GM12873 (cell line): Measurements from ENCODE around the gene ITGA1.

Source experiments
- TF ChIP-seq, protein P1 (sequence below): IDR thresholded peaks from 2 replicates; pipeline ENCODE4 v1.5.1; 2012; ENCODE audit warnings: low read depth, mild to moderate bottlenecking, moderate library complexity, low read length, control low read depth; ENCODE audit not compliant: insufficient read depth; ENCODE audit errors: missing control alignments

Gene ITGA1

DNA sequence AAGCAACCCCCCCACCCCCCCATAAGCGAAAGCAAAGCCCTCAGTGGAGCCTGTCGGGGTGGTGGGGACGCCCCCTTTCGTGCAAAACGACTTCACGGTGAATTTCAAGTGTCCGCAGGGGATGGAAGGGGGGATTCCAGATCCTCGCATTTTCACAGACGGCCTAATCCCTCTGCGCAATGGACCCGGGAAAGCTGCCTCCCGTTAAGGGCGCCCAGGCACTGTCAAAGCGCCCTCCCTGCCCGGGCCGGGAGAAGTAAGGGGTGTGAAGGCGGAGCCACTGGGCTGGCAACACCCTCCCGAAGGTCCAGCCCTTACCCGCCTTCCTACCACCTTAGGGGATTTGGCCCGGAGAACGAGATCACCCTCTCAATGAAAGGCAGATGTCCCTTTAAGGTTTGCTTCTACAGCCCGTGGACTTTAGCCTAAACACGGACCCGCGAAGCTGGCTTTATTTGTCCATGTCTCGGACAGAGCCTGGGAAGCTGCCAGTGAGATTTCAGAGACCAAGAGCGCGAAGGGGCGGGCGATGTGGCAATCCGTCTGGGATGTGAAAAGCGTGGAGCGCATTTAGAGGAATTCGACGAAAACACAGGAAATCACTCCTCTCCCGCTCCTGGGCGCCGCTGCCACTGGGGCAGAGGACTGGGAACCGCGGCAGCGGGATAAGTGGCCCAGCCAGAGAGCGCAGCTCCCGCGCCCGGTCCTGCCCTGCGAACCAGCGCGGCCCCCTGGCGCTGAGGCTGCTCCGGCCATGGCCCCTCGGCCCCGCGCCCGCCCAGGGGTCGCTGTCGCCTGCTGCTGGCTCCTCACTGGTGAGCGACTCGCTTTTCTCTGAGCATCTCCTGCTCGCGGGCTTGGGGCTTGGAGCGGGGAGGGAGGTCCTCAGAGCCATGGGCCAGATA lies at the start of gene ITGA1, which contains the start of gene PELO:
Gene ITGA1, plus strand, starts transcription at position 317 of the 905 bp plus-strand sequence. Its CDS starts 438 bp downstream, at position 755.
Gene PELO, plus strand, starts transcription at position 317 of the 905 bp plus-strand sequence. CDS start 12,479 bp downstream, outside the sequence.
- TF ChIP-seq, protein P1, sequence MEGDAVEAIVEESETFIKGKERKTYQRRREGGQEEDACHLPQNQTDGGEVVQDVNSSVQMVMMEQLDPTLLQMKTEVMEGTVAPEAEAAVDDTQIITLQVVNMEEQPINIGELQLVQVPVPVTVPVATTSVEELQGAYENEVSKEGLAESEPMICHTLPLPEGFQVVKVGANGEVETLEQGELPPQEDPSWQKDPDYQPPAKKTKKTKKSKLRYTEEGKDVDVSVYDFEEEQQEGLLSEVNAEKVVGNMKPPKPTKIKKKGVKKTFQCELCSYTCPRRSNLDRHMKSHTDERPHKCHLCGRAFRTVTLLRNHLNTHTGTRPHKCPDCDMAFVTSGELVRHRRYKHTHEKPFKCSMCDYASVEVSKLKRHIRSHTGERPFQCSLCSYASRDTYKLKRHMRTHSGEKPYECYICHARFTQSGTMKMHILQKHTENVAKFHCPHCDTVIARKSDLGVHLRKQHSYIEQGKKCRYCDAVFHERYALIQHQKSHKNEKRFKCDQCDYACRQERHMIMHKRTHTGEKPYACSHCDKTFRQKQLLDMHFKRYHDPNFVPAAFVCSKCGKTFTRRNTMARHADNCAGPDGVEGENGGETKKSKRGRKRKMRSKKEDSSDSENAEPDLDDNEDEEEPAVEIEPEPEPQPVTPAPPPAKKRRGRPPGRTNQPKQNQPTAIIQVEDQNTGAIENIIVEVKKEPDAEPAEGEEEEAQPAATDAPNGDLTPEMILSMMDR, result peak; percentile 12

DNA sequence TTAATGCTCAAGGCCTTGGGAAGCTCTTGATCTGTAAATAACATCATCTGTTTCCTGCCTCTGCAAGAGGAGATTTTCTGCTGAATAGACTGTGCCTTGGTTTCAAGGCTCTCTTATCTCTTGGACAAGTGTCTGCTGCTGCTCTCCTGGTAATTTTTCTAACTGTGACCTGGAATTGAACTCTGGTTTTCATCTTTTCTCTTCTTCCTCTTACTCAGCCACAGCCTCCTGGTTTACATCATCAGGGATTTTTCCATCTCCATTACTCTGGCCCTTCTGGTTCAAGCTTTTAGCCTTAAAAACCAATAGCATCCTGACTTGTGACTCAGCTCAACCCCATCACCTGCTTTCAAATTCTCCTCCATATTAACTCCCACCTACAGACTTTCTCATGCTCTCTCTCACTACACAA lies 49.6 kb upstream of the ITGA1 start:
- TF ChIP-seq, protein P1, result no peak

DNA sequence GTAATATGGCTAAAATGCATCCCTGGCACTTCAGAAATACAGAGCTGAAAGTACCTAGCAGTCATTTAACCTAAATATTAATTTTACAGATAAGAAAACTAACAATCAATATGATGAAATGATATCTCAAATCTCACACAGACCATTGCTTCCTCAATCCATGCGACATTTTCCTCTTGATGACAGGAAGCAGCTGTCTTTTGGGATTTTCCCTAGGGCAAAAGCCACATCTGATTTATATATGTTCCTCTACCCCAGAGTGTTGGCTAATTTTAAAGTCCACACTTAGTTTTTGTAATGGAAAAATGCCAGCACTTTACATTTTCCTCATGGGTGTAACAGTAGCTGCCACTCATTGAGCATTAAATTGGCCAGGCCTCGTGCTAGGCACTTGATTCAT lies 47.7 kb upstream of the ITGA1 start:
- TF ChIP-seq, protein P1, result no peak

DNA sequence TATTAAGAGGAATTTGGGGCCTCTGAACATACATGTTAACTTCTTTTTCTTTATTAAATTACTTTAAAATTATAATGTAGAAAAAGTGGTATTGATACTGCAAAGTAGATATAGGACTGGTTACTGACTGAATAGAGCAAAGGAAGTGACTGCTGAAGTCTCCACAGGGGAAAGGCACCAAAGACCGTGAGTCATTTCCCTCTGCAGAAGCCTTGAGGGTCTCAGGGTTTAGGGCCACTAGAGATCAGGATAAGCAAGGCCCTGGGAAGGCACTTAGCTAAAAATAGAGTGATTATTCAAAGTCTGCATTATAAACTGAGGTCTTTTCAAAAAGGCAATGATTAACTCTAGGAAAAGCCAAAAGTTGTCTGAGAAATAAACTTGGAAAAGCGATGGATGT lies 44.7 kb upstream of the ITGA1 start:
- TF ChIP-seq, protein P1, result no peak

DNA sequence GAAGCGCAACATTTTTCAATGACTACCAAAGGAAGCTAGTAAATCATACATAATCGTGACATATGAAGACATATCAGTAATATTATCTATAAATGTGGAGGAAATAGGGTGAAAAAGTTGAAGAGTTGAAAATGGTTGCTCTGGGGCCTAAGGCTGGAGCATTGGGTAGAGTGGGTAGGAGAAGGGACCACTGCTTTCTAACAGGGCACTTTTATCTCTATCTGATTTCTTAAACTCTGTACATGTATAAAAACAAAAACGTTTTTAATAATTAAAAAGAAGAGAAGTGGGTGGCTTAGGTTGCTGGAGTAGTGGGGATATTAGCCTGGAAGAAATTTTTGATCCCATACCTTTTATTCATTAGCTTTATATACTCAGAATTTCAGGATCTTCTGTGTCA lies 44.2 kb upstream of the ITGA1 start:
- TF ChIP-seq, protein P1, result no peak

DNA sequence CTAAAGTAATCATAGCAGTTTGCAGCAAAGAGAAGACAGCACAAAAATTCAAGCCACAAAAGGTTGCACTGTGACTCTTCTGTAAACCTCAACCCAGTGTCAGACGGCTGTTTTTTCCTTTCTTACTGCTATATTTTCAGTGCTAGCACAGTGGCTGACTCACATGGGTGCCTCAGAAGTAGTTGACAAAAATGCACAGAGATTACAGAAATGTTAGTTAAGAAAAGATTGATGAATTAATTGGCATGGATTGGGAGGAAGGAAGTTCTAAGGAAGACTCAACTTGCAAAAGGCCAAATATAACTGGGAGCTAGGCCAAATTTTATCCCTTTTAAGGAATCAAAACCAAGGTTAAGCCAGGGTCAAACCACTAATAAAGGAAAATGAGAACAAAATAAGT lies 43.7 kb upstream of the ITGA1 start:
- TF ChIP-seq, protein P1, result no peak

DNA sequence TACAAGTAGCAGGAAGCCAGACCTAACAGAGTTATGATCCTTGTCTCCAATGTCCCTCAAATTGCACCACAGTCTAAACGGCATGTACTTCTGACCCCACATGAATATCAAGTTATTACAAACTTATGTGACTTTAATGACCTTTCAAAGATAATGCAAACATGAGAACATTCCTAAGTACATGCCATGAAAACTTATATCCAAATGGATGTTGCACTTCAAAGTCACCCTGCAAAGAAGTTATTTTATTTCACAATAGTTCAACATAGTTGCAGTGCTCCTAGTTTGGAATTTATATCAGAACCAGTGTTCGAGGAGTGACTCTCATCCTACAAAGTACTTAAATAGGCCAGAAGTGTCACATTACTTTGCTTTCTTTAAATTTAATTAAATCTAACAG lies 41.2 kb upstream of the ITGA1 start:
- TF ChIP-seq, protein P1, result no peak
